Stimulated activated CD4-positive, alpha-beta T cell treated with anti-CD3 and anti-CD28 coated beads, Interleukin-2, amount 100 ng/mL, for 4 hours (primary cell): ENCODE measurements around the gene C16orf86.
"Not testable (repeated sequence)": the region's sequence is repeated elsewhere in the genome, so short reads cannot be mapped to it uniquely, and the experiment has no call there.

Source experiments
- DNase-seq: peaks from one replicate; pipeline ENCODE4 v3.0.0-alpha.2; 2020; ENCODE audit warnings: low read depth

C16orf86 gene

GRCh38 chr16:67667453-67667816 lies 821 bp downstream of the C16orf86 start:
- DNase-seq = no peak

- peak; percentile 74 for DNase-seq
These were observed 1.3 kb downstream of the C16orf86 start for GRCh38 chr16:67667817-67668494.

DNA sequence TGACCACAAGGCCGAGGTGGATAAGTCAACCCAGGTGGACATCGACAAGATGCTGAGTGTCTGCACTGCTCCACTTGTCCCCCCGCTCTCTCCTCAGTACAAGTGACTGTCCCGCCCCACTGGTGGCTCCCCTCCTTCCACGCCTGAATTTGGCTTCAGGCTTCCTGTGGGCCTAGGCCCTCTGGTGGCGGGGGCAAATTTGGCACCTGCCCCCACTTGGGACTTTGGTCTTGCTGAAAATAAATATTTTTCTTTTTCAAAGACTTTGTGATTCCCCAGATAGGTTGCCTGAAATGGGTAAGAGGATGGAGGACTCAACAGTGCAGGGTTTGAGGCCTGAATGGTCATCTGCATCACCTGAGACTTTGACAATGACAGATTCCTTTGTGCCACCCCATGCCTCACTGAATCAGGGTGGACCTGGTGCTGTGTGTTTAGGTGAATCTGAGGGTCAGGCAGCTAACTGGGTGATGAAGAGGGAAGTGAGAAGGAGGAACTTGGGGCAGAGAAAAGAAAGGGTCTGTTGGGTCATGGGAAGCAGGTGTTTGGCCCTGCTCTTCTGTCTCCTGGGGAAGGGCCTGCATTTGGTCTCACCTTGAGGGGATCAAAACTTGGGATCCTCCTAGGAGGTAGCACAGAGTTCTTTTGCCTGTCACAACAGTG lies 2.0 kb downstream of the C16orf86 start:
- DNase-seq = no peak

GRCh38 chr16:67669499-67670101 lies 3.0 kb downstream of the C16orf86 start:
- DNase-seq = no peak

DNA sequence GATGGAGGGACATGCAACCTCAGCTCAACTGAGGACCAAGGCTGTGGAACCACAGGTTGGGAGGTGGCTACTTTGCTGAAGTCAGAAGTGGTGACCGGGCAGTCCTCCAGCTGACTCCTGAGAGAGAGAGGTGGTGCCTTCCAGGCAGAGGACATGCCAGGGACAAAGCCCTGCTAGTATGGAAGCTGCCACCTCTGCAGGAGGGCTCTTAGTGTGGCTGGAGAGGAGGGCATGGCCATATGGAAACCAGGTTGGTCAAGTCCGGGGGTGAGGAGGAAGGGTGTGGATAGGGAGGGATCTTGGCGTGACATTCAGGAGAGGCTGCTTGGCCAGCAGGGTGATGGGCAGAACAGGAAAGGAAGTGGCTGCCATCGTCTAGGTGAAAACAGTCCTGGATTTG lies 5.7 kb downstream of the C16orf86 start:
- no peak for DNase-seq

GRCh38 chr16:67672739-67673662 lies 6.4 kb downstream of the C16orf86 start:
- DNase-seq = no peak

DNA sequence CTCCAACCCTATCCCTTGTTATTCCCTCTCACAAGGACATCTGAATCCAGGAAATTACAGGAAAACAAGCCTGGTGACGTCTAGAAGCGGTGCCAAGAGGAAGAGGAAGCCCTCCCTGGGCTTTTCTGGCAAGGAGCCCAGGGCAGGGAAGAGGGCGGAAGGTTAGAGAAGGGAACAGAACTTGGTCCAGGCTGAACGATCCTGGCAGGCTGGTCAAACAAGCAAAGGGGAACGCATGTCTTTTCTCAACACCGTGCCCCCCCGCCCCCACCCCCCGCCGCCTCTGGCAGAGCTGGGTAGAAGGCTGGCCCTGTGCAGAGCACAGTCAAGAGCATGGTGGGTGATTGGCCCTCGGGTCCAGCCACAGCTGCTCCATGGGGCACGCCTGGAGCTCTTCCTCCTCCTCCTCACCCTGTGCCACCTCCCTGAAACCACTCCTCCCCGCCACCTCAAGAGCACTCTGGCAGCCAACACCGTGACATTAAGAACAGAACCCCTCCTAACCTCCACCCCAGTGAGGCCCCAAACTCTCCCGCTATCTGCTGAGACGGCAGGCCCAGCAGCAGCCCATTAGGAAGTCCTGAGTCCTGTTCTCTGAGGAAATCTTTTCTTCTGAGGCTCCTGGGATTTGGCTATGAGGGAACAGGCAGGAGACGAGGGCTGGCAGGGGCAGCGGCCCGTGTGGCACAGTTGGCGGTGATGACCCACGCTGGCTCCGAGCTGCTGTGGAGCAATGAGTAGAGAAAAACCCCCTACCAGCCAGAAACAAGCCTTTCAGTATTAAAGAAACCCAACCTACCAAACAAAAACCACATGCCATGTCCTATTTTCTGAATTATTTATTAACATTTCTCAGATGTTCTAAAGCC lies 7.3 kb downstream of the C16orf86 start:
- no peak for DNase-seq

- no peak for DNase-seq
These were observed 8.4 kb downstream of the C16orf86 start for GRCh38 chr16:67674851-67675578.

GRCh38 chr16:67675579-67675935 lies 8.9 kb downstream of the C16orf86 start:
- no peak for DNase-seq

- DNase-seq = no peak
These were observed 9.4 kb downstream of the C16orf86 start for GRCh38 chr16:67675999-67676398.

DNA sequence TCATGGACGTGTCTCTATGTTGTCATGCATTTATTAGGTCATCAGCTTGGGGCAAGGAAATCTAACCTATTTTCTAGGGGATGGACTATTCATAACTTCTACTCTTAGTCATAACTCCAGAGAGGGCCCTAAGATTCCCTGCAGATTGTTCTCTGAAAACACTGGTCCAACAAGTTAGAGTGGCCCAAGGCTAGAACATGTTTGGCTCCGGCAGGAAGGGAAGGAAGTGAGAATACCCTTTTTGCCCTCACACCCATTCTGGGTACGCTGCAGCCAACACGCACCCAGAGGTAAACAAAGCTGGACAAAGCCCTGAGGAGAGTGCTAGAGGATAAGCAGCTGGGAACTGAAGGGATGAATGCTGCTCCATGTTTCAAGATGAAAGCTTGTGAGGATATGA lies 9.9 kb downstream of the C16orf86 start:
- DNase-seq = no peak

- no peak for DNase-seq
These were observed 10.3 kb downstream of the C16orf86 start for GRCh38 chr16:67676939-67677338.

DNA sequence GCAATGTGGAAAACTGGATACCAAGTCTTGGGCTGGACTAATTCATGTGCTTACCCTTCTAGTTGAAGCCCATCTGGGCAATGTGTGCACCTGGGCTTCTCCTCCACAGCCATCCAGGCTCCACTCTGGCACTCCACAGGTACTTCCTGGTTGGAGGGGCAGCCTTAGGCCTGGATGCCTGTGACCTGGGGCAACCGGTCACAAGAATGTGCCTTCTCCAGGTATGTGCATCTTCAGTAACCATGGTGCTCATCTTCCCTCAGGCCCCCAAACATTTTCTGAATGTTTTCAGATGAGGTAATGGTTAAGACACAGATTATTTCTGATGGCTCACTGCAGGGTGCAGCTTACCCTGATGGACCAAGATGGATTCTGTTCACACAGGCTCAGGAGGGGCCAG lies 11.1 kb downstream of the C16orf86 start:
- DNase-seq = no peak

- no peak for DNase-seq
These were observed 11.9 kb downstream of the C16orf86 start for GRCh38 chr16:67678354-67679023.

DNA sequence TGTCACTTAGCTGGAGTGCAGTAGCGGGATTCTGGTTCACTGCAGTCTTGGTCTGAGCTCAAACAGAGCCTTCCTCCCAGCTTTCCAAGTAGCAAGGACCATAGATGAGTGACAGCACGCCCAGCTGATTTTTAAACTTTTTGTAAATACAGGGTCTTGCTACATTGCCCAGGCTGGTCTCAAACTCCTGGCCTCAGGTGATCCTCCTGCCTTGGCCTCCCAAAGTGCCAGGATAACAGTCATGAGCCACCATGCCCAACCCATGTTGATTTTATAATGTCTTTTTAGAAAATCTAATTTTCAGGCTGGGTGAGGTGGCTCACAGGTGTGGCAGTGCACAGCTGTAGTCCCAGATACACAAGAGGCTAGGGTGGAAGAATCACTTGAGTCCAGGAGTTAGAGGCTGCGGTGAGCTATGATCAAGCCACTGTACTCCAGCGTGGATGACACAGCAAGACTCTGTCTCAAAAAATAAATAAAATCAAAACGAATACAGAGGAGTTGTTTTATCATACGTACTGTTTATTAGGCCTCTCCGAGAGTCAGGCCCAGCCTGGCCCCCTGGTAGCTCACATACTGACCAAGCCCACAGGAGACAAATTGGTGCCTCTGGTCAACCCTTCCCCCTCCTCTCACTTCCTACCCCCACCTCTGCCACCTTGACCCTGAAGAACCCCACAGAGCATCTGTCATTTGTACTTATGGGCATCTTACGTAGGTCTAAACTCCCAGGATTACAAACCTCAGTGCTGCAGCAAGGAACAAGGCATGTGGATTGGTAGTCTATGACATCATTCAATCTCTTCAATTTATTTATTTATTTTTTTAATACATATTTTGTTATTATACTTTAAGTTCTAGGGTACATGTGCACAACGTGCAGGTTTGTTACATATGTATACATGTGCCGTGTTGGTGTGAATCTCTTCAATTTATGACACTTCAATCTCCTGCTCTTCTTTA lies 13.6 kb downstream of the C16orf86 start:
- DNase-seq = no peak

GRCh38 chr16:67683767-67684166 lies 17.2 kb downstream of the C16orf86 start:
- no peak for DNase-seq

- no peak for DNase-seq
These were observed 18.9 kb downstream of the C16orf86 start for GRCh38 chr16:67685388-67686112.

DNA sequence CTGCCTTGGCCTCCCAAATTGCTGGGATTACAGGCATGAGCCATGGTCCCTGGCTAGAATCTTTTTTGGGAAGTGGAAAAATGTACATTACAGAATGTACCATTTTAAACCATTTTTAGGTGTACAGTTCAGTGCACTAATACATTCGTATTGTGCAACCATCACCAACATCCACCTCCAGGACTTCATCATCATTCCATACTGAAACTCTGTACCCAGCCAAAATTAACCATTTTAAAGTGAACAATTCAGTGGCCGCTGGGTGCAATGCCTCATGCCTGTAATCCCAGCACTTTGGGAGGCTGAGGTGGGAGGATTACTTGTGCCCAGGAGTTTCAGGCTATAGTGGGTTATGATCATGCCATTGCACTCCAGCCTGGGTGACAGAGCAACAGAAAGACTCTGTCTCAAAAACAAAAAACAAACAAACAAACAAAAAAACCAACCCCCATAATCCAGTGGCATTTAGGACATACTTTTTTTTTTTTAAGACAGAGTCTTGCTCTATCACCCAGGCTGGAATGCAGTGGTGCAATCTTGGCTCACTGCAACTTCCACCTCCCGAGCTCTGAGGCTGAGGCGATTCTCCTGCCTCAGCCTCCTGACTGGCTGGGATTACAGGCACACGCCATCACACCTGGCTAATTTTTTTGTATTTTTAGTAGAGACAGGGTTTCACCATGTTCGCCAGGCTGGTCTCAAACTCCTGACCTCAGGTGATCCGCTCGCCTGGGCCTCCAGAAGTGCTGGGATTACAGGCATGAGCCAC lies 27.1 kb downstream of the C16orf86 start:
- not testable (repeated sequence) for DNase-seq
